Measurements from ENCODE around the gene UGT1A4.

GRCh38 chr2:233712611-233713261 lies 5.8 kb upstream of the UGT1A4 start, which contains the start of gene UGT1A5:
- TF ChIP-seq EZH2phosphoT487 (IDR thresholded peaks at IDR 0.05; ENCODE audit: borderline replicate concordance, low read length) (no peak), CTCF (IDR thresholded peaks at IDR 0.05; ENCODE audit: low read depth, low read length, poor library complexity, severe bottlenecking) (no peak)
